HG03064 (cell line): ENCODE measurements around the gene PTPRN2.
"Not testable (repeated sequence)": the region's sequence is repeated elsewhere in the genome, so short reads cannot be mapped to it uniquely, and the experiment has no call there.

Experiments
- ATAC-seq: cut with Tn5 transposase; IDR thresholded peaks from one replicate; pipeline ENCODE4 v1.9.1; 2021; ENCODE audit warnings: low read depth; ENCODE audit not compliant: unreplicated experiment

Gene PTPRN2

DNA sequence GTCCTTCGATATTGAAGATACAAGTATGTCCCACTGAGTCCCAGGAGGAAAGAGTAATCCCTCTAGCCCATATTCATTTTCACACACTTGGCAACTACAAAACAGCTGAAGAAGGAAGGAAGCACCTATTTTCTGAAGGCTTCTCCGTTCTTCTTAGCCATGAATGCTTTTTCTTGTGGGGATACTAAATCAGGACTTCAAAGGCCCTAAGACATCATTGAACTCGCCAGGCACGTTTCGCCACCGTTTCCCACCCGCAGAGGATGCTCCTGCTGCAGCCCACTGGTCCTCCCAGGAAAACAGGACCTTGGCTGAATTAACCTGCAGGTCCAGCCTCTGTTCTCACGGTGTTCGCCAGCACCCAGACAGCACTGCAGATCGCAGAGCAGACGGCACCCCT, 689.4 kb downstream of the PTPRN2 start:
- no peak for ATAC-seq

DNA sequence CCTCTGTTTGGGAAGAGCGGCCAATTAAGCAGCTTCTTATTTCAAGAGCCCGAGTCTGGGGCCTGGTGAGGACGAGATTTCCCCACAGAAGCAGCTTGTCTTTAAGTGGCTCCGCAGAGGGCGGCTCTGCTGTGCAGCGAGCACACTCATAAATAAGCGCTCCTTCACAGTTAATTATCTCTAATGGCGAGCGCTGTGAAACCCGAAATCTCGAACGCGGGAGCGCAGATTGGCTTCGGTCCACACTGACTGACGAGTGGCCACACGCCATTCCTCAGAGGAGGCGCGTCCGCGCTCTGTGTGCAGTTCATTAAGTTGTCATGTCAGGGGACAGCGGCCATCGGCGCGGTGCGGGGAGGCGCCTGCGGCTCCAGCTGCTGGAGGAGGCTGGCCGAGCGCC, 689.9 kb downstream of the PTPRN2 start:
- ATAC-seq: no peak

DNA sequence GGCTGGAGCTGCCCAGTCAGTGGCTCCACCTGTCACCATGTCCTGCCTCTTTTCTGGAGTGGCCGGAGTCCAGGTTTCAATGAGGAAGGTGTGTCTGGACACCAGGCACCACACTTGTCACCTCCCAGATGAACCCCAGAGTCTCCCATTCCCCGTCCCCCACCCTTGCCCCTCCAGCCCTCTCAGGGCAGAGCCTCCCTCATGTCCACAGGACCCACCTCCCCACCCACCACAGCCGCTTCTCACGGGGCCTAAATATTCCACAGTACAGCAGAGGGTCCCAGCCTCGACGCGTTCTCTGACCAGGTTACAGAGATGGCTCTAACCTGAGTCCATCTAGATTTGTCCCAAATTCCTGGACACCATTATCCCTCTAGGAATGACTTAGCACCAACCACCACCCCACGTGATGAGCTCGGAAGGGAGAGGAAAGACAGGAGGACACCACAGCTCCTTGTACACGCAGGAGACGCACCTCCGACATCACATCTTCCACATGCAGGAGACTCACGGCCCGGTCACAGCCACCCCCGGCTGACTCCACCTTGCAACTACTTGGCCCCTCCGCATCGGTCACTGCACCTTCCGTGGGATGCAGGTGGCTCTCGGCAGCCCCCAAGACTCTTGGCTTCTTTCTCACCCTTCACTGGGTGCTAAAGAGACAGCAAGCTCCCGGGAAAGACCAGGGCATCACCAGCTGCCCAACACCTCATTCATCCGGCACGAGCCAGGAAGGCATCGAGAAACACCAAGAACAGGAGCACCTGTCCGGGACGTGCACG, 690.7 kb downstream of the PTPRN2 start:
- no peak for ATAC-seq

- ATAC-seq: not testable (repeated sequence)
Measured at GRCh38 chr7:157896376-157896675, 691.3 kb downstream of the PTPRN2 start.

GRCh38 chr7:157895520-157896375, 691.9 kb downstream of the PTPRN2 start:
- ATAC-seq: no peak

GRCh38 chr7:157895098-157895497, 692.5 kb downstream of the PTPRN2 start:
- ATAC-seq: not testable (repeated sequence)

- ATAC-seq: no peak
Measured at GRCh38 chr7:157893535-157894044, 694.0 kb downstream of the PTPRN2 start.

- no peak for ATAC-seq
Measured at GRCh38 chr7:157892751-157893523, 694.7 kb downstream of the PTPRN2 start.

DNA sequence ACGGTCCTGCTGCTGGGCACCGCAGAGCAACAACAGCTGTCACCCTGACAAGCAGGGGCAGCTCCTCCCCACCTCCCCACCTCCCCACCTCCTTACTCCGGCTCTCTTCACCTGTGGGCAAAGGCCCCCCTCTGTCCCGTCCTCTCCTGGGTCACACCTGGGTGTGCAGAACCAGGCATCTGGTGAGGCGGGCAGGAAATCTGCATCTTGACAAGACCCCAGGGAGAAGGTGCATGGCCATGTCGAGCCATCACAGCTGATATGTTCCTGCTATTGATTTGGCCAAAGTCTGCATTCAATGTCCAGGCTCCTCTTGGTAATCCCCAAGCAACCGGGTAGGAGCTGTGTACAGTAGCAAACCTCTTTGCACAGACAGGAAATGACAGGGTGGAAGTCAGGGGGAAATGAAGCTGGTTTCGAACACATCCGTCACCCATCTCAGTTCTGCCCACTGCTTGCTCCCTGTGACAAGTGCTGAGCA, 696.7 kb downstream of the PTPRN2 start:
- no peak for ATAC-seq

- no peak for ATAC-seq
Measured at GRCh38 chr7:157889480-157889879, 698.1 kb downstream of the PTPRN2 start.

DNA sequence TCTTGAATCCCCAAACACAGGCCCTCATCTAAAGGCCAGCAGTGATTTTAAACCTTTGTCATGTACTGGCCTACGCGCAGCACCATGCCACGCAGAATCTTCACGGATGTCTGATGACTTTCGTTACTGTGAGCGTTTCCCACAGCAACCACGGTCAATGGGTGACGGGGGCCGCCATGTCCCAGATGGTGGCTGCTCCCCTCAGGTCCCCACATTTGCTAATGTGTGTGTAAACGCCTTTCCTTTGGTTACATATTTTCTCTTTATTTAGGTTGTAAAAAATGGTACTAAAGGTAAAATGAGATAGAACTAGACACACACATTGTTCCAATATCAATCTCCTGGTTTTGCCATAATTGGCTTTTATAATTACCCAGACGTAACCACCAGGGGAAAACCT, 699.0 kb downstream of the PTPRN2 start:
- no peak for ATAC-seq

- ATAC-seq: no peak
Measured at GRCh38 chr7:157887400-157887799, 700.2 kb downstream of the PTPRN2 start.

DNA sequence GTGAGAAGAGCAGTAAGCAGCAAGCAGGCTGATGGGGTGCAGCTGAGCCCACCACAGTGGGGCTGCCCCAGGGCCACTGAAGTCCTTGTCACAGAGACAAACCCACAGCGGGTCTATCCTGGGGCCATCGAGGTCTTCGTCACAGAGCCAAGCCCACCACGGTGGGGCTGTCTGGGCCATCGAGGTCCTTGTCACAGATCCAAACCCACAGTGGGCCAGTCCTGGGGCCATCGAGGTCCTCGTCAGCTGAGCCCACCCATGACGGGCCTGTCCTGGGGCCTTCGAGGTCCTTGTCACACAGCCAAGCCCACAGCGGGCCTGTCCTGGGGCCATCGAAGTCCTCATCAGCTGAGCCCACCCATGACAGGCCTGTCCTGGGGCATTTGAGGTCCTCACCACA, 700.9 kb downstream of the PTPRN2 start:
- ATAC-seq: no peak

DNA sequence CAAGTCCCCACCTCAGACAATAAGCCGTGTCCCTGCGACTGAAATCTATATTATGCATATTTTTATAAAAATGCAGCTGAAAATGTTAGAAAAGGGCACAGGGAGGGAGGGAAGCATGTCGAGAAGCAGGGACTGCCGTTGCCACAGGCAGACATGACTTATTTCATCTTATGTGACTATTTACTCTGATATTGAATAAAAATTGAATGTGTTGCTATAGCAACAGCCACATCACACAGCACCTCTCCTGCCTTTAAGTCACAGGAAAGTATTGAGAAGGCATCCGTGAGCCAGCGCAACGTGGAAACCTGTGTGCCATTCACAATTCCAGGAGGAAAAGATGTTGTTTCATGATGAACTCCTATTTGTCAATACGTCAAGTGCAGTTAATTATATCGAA, 701.4 kb downstream of the PTPRN2 start:
- no peak for ATAC-seq

GRCh38 chr7:157885140-157885539, 702.5 kb downstream of the PTPRN2 start:
- no peak for ATAC-seq

GRCh38 chr7:157884461-157885062, 703.1 kb downstream of the PTPRN2 start:
- no peak for ATAC-seq

- ATAC-seq: no peak
Measured at GRCh38 chr7:157881048-157881771, 706.4 kb downstream of the PTPRN2 start.

DNA sequence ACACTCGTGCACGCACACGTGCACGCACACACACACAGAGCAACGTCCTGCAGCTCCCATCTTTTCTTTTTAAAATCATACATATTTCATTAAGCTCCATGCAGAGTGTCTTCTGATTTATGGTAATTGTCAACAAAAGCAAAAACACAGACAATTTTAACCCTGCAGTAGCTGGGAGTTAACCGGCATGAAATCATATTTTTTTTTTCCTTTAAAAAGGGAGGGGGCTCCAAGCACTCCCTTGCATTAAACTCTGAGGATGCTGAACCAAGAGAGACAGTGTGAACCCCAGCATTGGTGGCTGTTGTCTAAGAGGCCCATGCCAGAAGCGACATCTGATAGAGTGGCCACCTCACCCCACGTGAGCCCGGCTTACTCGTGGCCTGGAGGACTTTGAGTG, 708.2 kb downstream of the PTPRN2 start:
- no peak for ATAC-seq

GRCh38 chr7:157877298-157878090, 710.1 kb downstream of the PTPRN2 start:
- no peak for ATAC-seq
